Measurements from ENCODE around the gene GNG13. TPM values are rescaled to one million over a fixed set of nuclear protein-coding genes. Genes with fewer than 3 reads are reported as not detected.

GNG13 gene
- total RNA-seq, 1 donor, result not detected

- H3K4me3 ChIP-seq (ENCODE audit: low read depth, low read length), result peak within 1 kb of the TSS; percentile 79
- peak; percentile 16 for TF ChIP-seq CTCF (IDR thresholded peaks at IDR 0.05; ENCODE audit: insufficient read depth, low read depth, low read length)
- DNase-seq (ENCODE audit: low read depth), result no peak
Observed at GRCh38 chr16:787978-788398, 12.5 kb downstream of the GNG13 start, which contains the start of gene RPUSD1. Gene RPUSD1 (minus strand): TSS chr16:788381. CDS start chr16:787737, 644 bp downstream.

DNA sequence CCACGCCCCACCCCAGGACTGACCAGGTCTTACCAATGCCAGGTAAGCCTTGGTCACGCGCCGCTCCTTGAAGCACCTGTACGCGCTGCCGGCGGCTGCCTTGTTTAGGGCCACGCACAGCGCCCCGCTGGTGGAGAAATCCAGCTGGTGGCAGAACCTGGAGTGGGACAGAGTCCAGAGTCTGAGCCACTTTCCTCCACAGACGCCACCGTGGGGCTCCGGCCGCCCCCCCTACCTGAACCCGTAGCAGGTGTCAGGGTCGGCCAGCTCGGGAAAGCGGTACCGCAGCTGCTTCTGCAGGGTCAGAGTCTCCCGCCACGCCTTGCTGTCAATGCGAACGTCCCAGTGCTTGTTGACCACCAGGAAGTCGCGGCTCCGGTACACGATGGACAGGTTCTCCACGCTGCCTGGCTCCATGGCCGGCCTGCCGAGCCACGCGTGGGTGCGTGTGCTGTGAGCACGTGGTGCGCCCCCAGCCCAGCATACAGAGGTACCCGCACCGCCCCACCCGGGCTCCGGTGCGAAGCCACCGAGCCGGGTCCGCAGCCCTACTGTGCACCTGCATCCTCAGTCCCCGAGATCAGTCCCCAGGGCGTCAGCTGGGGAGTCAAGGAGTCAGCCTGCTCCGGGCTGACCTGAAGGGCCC lies 13.1 kb downstream of the GNG13 start:
- no peak for TF ChIP-seq CTCF (IDR thresholded peaks at IDR 0.05; ENCODE audit: insufficient read depth, low read depth, low read length)
- no peak for DNase-seq (ENCODE audit: low read depth)
- peak overlapping the region; percentile 72 for H3K4me3 ChIP-seq (ENCODE audit: low read depth, low read length)

GRCh38 chr16:785563-786535 lies 14.7 kb downstream of the GNG13 start:
- DNase-seq (ENCODE audit: low read depth), result peak; percentile 57
- H3K4me3 ChIP-seq (ENCODE audit: low read depth, low read length), result no peak overlapping the region
- peak; percentile 73 for TF ChIP-seq CTCF (IDR thresholded peaks at IDR 0.05; ENCODE audit: insufficient read depth, low read depth, low read length)

GRCh38 chr16:784431-784830 lies 16.1 kb downstream of the GNG13 start:
- TF ChIP-seq CTCF (IDR thresholded peaks at IDR 0.05; ENCODE audit: insufficient read depth, low read depth, low read length), result no peak
- DNase-seq (ENCODE audit: low read depth), result no peak
- no peak overlapping the region for H3K4me3 ChIP-seq (ENCODE audit: low read depth, low read length)

- H3K4me3 ChIP-seq (ENCODE audit: low read depth, low read length), result no peak overlapping the region
- TF ChIP-seq CTCF (IDR thresholded peaks at IDR 0.05; ENCODE audit: insufficient read depth, low read depth, low read length), result no peak
- DNase-seq (ENCODE audit: low read depth), result no peak
Observed at GRCh38 chr16:783404-784161, 17.0 kb downstream of the GNG13 start.

- TF ChIP-seq CTCF (IDR thresholded peaks at IDR 0.05; ENCODE audit: insufficient read depth, low read depth, low read length), result no peak
- H3K4me3 ChIP-seq (ENCODE audit: low read depth, low read length), result no peak overlapping the region
- DNase-seq (ENCODE audit: low read depth), result no peak
Observed at GRCh38 chr16:782766-783403, 17.6 kb downstream of the GNG13 start.

Measured in fibroblast of villous mesenchyme (primary cell).